Measurements from ENCODE around the gene ANKIB1.

Gene ANKIB1

DNA sequence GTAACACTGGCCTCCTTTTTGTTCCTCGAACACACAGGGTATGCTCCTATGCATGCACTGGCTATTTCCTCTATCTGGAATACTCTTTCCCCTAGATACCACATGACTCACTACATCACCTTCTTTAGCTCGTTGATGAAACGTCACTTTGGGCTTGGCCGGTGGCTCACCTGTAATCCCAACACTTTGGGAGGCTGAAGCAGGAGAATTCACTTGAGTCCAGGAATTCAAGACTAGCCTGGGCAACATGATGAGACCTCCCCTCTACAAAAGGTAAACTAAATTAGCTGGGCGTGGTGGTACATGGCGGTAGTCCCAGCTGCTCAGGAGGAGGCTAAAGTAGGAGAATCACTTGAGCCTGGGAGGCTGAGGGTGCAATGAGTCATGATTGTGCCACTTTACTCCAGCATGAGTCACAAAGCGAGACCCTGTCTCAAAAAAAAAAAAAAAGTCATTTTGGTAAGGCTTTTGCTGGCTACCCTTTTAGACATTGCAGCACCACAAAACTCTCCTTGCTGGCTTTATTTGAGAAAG, 14.5 kb downstream of the ANKIB1 start:
- DNase-seq (ENCODE audit: extremely low read depth in 1 of 2, low read depth in 1 of 2) = no peak

- DNase-seq (ENCODE audit: extremely low read depth in 1 of 2, low read depth in 1 of 2) = no peak
Observed at GRCh38 chr7:92266415-92267241, 20.9 kb downstream of the ANKIB1 start.

GRCh38 chr7:92268921-92269320, 23.1 kb downstream of the ANKIB1 start:
- no peak for DNase-seq (ENCODE audit: extremely low read depth in 1 of 2, low read depth in 1 of 2)

- DNase-seq (ENCODE audit: extremely low read depth in 1 of 2, low read depth in 1 of 2) = no peak
Observed at GRCh38 chr7:92275327-92275726, 29.6 kb downstream of the ANKIB1 start.

DNA sequence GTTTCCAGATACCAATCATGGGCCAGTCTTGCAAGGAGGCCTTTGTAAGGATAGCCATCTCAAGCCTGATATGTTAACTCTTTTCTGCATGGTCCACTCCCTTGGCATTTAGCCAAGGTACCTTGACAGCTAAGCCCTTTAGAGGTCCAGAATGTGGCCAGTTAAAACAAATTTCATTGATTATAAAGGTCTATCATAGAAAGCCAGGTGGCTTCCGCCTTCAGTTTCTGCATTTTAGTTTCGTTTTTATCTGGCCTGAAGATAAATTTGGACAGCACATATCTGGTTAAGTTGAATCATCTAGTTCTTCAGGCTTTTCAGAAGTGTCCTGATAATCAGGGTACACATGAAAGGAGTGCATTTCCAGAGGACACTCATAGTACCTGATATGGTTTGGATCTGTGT, 30.7 kb downstream of the ANKIB1 start:
- DNase-seq (ENCODE audit: extremely low read depth in 1 of 2, low read depth in 1 of 2) = no peak

DNA sequence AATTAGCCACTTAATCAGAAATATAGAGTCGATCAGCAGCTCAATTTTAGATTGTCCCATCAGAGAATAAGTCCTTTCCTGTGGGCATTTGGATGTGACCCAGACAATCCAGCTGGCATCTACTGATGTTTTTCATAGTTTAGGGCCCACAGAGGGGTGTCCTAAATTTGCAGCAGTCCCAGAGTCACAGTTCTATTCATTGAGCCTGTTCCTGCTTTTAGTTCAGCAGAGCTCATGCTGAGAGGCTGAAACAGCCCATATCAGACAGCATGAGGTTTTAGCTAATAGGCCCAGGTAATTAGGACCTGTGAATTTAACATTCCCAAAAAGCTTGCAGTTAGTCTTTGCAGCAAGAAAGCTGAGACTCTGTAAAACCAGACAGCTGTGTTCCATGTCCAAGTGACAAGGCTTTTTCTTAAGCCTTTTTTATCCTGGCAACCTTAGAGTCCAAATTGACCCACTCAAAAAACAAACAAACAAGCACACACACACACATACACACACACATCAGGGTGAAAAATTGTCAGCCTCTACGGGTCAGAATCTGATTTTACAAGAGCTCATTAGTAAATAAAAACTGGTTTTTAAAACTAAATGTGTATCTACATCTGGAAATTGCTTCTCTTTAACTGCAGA, 33.7 kb downstream of the ANKIB1 start:
- no peak for DNase-seq (ENCODE audit: extremely low read depth in 1 of 2, low read depth in 1 of 2)

DNA sequence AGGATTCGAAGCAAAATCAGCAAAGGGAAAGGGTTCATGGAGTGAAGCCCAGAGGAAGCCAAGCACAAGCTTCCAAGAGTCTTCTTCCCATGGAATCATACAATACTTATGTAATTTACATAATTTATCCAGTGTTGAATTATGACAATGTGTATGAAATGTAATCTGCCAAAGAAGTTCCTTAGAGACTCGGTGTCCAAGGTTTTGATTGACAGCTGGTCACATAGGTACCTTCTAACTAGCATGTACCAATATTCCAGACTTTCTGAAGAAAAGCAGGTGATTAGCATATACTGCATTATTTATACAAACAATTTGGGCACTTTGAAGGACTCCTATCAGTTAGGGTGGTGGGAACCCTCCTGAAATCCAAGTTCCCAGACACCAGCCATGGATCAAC, 35.3 kb downstream of the ANKIB1 start:
- DNase-seq (ENCODE audit: extremely low read depth in 1 of 2, low read depth in 1 of 2) = no peak

GRCh38 chr7:92282221-92282814, 36.5 kb downstream of the ANKIB1 start:
- no peak for DNase-seq (ENCODE audit: extremely low read depth in 1 of 2, low read depth in 1 of 2)

DNA sequence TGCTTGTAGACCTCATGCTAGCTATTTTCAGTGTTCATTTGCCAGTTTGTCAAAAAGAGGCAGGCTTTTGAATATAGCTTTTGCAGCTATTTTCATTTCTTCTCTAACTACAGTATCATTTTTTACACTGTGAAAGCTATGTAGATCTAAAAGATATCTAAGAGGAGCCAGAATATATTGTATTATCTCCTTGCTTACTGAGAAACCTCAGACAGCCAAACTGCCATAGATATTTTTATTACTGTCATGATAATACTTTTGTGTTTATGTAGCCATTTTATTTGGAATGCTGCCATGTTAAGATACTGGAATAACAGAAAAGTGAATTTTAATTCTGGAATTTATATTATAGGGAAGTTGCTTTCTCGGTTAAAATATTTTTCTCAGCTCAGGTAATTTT, 37.2 kb downstream of the ANKIB1 start:
- no peak for DNase-seq (ENCODE audit: extremely low read depth in 1 of 2, low read depth in 1 of 2)

- no peak for DNase-seq (ENCODE audit: extremely low read depth in 1 of 2, low read depth in 1 of 2)
Observed at GRCh38 chr7:92289321-92289720, 43.5 kb downstream of the ANKIB1 start.

GRCh38 chr7:92292981-92293380, 47.2 kb downstream of the ANKIB1 start:
- no peak for DNase-seq (ENCODE audit: extremely low read depth in 1 of 2, low read depth in 1 of 2)

GRCh38 chr7:92293896-92294590, 48.3 kb downstream of the ANKIB1 start:
- DNase-seq (ENCODE audit: extremely low read depth in 1 of 2, low read depth in 1 of 2) = no peak

- DNase-seq (ENCODE audit: extremely low read depth in 1 of 2, low read depth in 1 of 2) = no peak
Observed at GRCh38 chr7:92295391-92295790, 49.6 kb downstream of the ANKIB1 start.

GRCh38 chr7:92296235-92296634, 50.5 kb downstream of the ANKIB1 start:
- no peak for DNase-seq (ENCODE audit: extremely low read depth in 1 of 2, low read depth in 1 of 2)

DNA sequence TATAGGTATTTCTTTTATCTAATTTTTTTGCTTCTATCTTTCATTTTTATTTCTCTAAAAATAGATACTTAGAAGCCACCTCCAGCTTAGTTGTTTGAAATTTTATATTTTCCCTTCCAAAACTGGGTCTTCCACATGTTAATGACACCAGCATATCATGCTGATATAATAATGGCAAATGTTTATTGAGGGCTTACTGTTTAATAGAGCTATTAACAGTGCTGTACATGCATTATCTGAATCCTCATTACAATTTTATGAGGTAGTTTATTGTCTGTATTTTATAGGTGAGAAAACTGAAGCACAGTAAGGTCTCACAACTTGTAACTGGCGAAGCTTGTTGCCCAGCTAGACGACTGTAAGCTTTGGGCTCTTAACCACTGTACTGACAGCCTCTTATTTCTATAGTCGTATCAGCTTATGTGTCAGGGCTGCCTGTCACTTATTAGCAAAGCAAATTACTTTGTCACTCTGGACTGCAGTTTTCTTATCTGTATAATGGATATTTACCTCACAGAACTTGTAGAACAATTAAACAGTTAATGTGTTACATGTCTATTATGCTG, 51.2 kb downstream of the ANKIB1 start:
- no peak for DNase-seq (ENCODE audit: extremely low read depth in 1 of 2, low read depth in 1 of 2)

DNA sequence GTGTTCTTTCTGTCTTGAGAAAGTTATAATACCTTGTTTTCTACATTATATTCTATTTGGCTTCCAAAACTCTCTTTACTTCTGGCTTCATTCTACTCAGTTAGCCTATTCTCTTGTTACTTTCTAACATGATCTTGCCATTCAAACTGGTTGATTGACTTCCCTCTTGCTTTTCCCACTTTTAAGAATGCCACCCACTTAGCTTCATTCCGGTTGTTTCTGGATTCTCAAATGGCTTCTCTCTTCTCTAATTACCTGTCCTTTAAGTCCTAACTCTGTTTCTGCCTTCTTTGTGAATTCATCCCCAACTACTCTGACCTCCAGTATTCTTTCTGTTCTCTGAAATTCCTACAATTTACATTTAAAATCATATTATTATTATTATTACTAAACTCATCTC, 52.0 kb downstream of the ANKIB1 start:
- no peak for DNase-seq (ENCODE audit: extremely low read depth in 1 of 2, low read depth in 1 of 2)

DNA sequence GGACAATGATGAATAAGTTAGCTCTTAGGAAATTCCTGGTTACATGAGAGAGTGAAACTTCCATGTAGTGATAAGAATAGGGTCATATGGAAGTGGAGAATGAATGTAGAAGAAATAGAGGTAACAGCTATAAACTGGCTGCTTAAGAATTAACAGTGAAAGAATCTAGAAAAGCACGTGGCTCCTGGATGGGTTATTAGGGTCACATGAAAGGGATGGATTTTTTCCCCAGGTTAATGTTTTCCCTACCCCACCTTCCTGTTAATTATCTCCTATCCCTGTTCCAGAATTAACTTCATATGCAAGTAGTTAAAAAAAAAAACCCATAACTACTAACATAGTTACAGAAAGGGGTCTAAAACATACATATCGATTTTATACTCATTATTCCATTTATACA, 58.0 kb downstream of the ANKIB1 start:
- DNase-seq (ENCODE audit: extremely low read depth in 1 of 2, low read depth in 1 of 2) = no peak

- DNase-seq (ENCODE audit: extremely low read depth in 1 of 2, low read depth in 1 of 2) = no peak
Observed at GRCh38 chr7:92304406-92304893, 58.7 kb downstream of the ANKIB1 start.

DNA sequence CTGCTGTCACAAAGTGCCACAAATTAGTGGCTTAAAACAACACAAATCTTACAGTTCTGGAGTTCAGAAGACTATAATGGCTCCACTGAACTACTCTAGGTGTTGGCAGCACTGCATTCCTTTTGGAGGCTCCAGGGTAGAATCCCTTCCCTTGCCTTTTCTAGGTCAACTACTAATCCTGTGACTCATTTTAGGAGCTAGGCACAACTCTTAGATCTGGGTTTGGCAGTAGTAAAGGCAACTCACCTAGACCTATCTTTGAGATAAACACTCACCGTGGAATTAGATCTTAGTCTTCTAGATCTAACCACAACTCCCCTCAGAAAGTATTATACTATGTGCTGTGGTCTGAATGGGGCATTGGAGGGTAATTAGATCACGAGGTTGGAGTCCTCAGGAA, 60.4 kb downstream of the ANKIB1 start:
- DNase-seq (ENCODE audit: extremely low read depth in 1 of 2, low read depth in 1 of 2) = no peak

DNA sequence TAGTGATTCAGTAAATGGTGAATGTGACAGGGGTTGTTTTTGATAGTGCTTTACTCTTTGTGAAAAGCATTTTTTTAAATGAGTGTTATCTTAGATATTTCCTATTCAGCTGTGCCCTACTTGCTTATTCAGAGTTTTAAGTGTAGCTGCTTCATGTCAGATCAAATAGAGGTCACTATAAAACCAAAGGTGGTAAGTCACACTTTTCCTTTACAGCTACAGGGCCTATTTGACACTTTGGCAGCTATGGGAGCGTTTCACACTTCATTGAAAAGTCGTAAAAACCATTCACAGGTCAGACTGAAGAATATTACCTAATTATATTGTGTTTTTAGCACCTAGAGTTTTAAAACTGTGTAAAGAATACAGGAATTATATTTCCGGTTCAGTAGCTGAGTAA, 67.3 kb downstream of the ANKIB1 start:
- DNase-seq (ENCODE audit: extremely low read depth in 1 of 2, low read depth in 1 of 2) = no peak

DNA sequence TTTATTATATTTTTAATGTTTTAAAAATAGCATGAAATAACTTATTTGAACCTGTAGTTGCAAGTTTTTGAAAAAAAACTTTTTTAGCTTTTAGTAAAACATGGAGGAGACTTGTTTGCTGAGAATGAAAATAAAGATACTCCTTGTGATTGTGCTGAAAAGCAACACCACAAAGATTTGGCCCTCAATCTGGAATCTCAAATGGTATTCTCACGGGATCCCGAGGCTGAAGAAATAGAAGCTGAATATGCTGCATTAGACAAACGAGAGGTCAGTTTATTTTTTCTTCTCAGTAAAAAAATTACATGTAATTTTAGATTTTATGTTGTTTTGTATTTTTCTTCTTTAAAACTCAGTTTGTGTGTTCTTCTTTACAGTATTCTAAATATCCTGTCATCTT, 73.5 kb downstream of the ANKIB1 start:
- DNase-seq (ENCODE audit: extremely low read depth in 1 of 2, low read depth in 1 of 2) = no peak
